HepG2 (cell line): ENCODE data around the gene PPM1G. TPM values are rescaled to one million over a fixed set of nuclear protein-coding genes. Genes with fewer than 3 reads are reported as not detected.

Source experiments
- CTCF ChIP-seq: sonication (generic); formaldehyde crosslinking; IDR thresholded peaks from 2 replicates; pipeline ENCODE4 v1.5.0; 2020; ENCODE audit warnings: mild to moderate bottlenecking, missing genetic modification reagents, moderate library complexity
- FUBP1 ChIP-seq: sonication (generic); formaldehyde crosslinking; IDR thresholded peaks from 2 replicates; pipeline ENCODE4 v1.5.1; 2020; ENCODE audit warnings: missing genetic modification reagents, mild to moderate bottlenecking, borderline replicate concordance
- GPBP1L1 ChIP-seq: sonication (generic); formaldehyde crosslinking; IDR thresholded peaks from 2 replicates; pipeline ENCODE4 v1.5.0; 2020; ENCODE audit warnings: mild to moderate bottlenecking, missing genetic modification reagents
- GPN1 ChIP-seq: sonication (generic); formaldehyde crosslinking; IDR thresholded peaks from 2 replicates; pipeline ENCODE4 v1.5.1; 2020; ENCODE audit warnings: missing genetic modification reagents, borderline replicate concordance
- KDM3A ChIP-seq: IDR thresholded peaks from 2 replicates; pipeline ENCODE4 v1.6.1; 2018; ENCODE audit warnings: low read depth, missing compliant biosample characterization
- KLF9 ChIP-seq: IDR thresholded peaks from 2 replicates; pipeline ENCODE4 v1.6.1; 2016; ENCODE audit warnings: low read depth
- NR3C1 ChIP-seq: sonication (generic); formaldehyde crosslinking; IDR thresholded peaks from 2 replicates; pipeline ENCODE4 v1.4.0; 2020; ENCODE audit warnings: missing genetic modification reagents
- PRMT3 ChIP-seq: sonication (generic); formaldehyde crosslinking; IDR thresholded peaks from 2 replicates; pipeline ENCODE4 v1.8.1; 2022; ENCODE audit warnings: low read depth, mild to moderate bottlenecking, moderate library complexity, missing genetic modification reagents, borderline replicate concordance
- SRSF9 ChIP-seq: fragments of 200-400 bp; formaldehyde crosslinking; IDR thresholded peaks from 2 replicates; pipeline ENCODE4 v1.6.1; 2018; ENCODE audit warnings: borderline replicate concordance, mild to moderate bottlenecking, low read depth, low read length; ENCODE audit not compliant: insufficient read depth, poor library complexity, severe bottlenecking
- ZNF260 ChIP-seq: sonication (generic); formaldehyde crosslinking; IDR thresholded peaks from 2 replicates; pipeline ENCODE4 v1.4.0; 2020; ENCODE audit warnings: missing genetic modification reagents, low read depth, mild to moderate bottlenecking, borderline replicate concordance
- ZNF343 ChIP-seq: sonication (generic); formaldehyde crosslinking; IDR thresholded peaks from 2 replicates; pipeline ENCODE4 v1.4.0; 2020; ENCODE audit warnings: mild to moderate bottlenecking, missing genetic modification reagents
- ZNF530 ChIP-seq: sonication (generic); formaldehyde crosslinking; IDR thresholded peaks from 2 replicates; pipeline ENCODE4 v1.5.0; 2020; ENCODE audit warnings: low read depth, mild to moderate bottlenecking, missing genetic modification reagents
- ZNF687 ChIP-seq: sonication (generic); formaldehyde crosslinking; IDR thresholded peaks from 2 replicates; pipeline ENCODE4 v1.5.1; 2020; ENCODE audit warnings: mild to moderate bottlenecking, missing genetic modification reagents, moderate library complexity
- ZNF746 ChIP-seq: sonication (generic); formaldehyde crosslinking; IDR thresholded peaks from 2 replicates; pipeline ENCODE4 v1.8.0; 2022; ENCODE audit warnings: mild to moderate bottlenecking, missing genetic modification reagents
- ZNF780A ChIP-seq: sonication (generic); formaldehyde crosslinking; IDR thresholded peaks from 2 replicates; pipeline ENCODE4 v1.8.0; 2022; ENCODE audit warnings: mild to moderate bottlenecking, missing genetic modification reagents, moderate library complexity
- ZNF788 ChIP-seq: sonication (generic); formaldehyde crosslinking; IDR thresholded peaks from 2 replicates; pipeline ENCODE4 v1.5.0; 2020; ENCODE audit warnings: mild to moderate bottlenecking, missing genetic modification reagents, borderline replicate concordance
- ZNF816 ChIP-seq: sonication (generic); formaldehyde crosslinking; IDR thresholded peaks from 2 replicates; pipeline ENCODE4 v1.8.0; 2022; ENCODE audit warnings: missing genetic modification reagents, mild to moderate bottlenecking, borderline replicate concordance
- ZNF891 ChIP-seq: sonication (generic); formaldehyde crosslinking; IDR thresholded peaks from 2 replicates; pipeline ENCODE4 v1.5.0; 2020; ENCODE audit warnings: mild to moderate bottlenecking, missing genetic modification reagents
- polyA plus RNA-seq, 8 experiments: library from polyadenylated mRNA; depleted of rRNA in 3 of 8; stranded (reverse) in 7 of 8; unstranded in 1 of 8; fragments of >200 nt; fragmentation: Illumina TruSeq in 4 of 8; extraction: Trizol in 4 of 8; gene quantifications; 2 replicates each; pipeline versions ENCODE4 v1.2.1 to v1.2.3, GENCODE V29; 2011 to 2016; ENCODE audit warnings: low read depth in 4 of 8, missing spikeins in 1 of 8, mixed read lengths in 1 of 8; ENCODE audit not compliant: insufficient read depth in 1 of 8
- total RNA-seq, 5 experiments: library from RNA; depleted of rRNA; stranded (reverse); fragments of >200 nt; fragmentation: Illumina TruSeq; extraction: Trizol; gene quantifications; 2 replicates each; pipeline ENCODE4 v1.2.3, GENCODE V29; 2016; ENCODE audit warnings: low read depth in 1 of 5

The PPM1G gene
- total and polyA plus RNA-seq, 2 of the 13 experiments (the other 11 are each of a cell fraction or from before 2014, with no cell fraction given): 58.2 to 213 TPM

GRCh38 chr2:27353762-27354596 is 55.4 kb downstream of the PPM1G start (continued):
- peak; percentile 53; the same call in 1 of the 2 replicates for TF ChIP-seq ZNF687 (CRISPR knock-in tag)
- 0 out of 2 replicates have a peak, but pooled peaks have one; percentile 21 for TF ChIP-seq KDM3A (CRISPR knock-in tag)
- no peak for TF ChIP-seq ZNF891
- no peak for TF ChIP-seq CTCF (CRISPR knock-in tag)
- no peak for TF ChIP-seq ZNF260
- TF ChIP-seq FUBP1 (CRISPR knock-in tag): no peak
- no peak for TF ChIP-seq ZNF780A (CRISPR knock-in tag)
- no peak; the same call in 1 of the 2 replicates for TF ChIP-seq ZNF746 (CRISPR knock-in tag)
- TF ChIP-seq ZNF788 (CRISPR knock-in tag): no peak
- no peak for TF ChIP-seq ZNF343 (CRISPR knock-in tag)
- TF ChIP-seq ZNF530: no peak
- TF ChIP-seq SRSF9: no peak
- no peak for TF ChIP-seq PRMT3 (CRISPR knock-in tag)
- no peak for TF ChIP-seq NR3C1 (CRISPR knock-in tag)
- no peak for TF ChIP-seq KLF9 (CRISPR knock-in tag)
- no peak for TF ChIP-seq ZNF816 (CRISPR knock-in tag)
- no peak for TF ChIP-seq GPBP1L1
- TF ChIP-seq GPN1: no peak
